Astrocyte of the cerebellum (primary cell): ENCODE data around the gene RHOA.

ENCODE experiments used
- DNase-seq: peaks from one replicate; pipeline ENCODE4 v3.0.0-alpha.2; 2011; ENCODE audit warnings: low read depth
- H3K4me3 ChIP-seq: 2 replicates; pipeline ENCODE4 v1.5.1; 2011; ENCODE audit warnings: mild to moderate bottlenecking, low read depth, low read length, moderate library complexity
- in situ Hi-C: cut with HindIII; loops from 2 replicates; pipeline ENCODE4 v1.10.0; 2017; ENCODE audit warnings: low sequenced_read_pairs
- TF ChIP-seq, protein P1 (sequence below): IDR thresholded peaks from 2 replicates; pipeline ENCODE4 v1.5.1; 2012; ENCODE audit warnings: low read length, low read depth, moderate library complexity, mild to moderate bottlenecking; ENCODE audit errors: missing control alignments

RHOA gene

GRCh38 chr3:49422379-49423248 is 10.8 kb upstream of the RHOA start, which contains the start of gene AMT:
Gene AMT, minus strand, starts transcription at chr3:49422473. Its CDS starts 23 bp downstream, at chr3:49422450.
- peak within 1 kb of the TSS; percentile 25 for H3K4me3 ChIP-seq
- in situ Hi-C loops, result no loop called here
- DNase-seq, result no peak
- TF ChIP-seq, protein P1, sequence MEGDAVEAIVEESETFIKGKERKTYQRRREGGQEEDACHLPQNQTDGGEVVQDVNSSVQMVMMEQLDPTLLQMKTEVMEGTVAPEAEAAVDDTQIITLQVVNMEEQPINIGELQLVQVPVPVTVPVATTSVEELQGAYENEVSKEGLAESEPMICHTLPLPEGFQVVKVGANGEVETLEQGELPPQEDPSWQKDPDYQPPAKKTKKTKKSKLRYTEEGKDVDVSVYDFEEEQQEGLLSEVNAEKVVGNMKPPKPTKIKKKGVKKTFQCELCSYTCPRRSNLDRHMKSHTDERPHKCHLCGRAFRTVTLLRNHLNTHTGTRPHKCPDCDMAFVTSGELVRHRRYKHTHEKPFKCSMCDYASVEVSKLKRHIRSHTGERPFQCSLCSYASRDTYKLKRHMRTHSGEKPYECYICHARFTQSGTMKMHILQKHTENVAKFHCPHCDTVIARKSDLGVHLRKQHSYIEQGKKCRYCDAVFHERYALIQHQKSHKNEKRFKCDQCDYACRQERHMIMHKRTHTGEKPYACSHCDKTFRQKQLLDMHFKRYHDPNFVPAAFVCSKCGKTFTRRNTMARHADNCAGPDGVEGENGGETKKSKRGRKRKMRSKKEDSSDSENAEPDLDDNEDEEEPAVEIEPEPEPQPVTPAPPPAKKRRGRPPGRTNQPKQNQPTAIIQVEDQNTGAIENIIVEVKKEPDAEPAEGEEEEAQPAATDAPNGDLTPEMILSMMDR, result no peak

DNA sequence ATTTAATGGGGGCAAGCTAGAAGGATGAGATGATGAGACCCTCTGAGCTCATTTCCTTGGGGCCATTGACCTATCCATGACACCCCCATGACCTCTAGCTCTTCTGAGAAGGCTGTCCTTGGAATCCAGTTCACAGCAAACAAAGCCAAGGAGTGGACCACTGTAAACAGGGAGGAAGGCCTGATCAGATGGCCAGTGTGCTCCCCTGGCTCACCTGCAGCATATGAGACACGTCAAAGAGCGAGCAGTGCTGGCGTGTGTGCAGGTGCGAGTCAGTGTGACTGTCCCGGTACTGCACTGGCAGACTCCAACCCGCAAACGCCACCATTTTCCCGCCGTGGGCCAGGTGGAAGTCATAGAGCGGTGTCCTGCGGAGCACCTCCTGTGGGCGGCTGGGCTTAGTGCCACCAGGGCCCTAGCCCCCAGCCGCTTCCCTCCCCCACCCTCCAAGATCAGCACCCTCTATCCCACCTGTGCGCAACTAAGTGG is 10.2 kb upstream of the RHOA start:
- H3K4me3 ChIP-seq, result peak overlapping the region; percentile 25
- TF ChIP-seq, protein P1, result no peak
- DNase-seq, result no peak
- in situ Hi-C loops, result no loop called here

- DNase-seq, result no peak
- H3K4me3 ChIP-seq, result no peak overlapping the region
- in situ Hi-C loops, result no loop called here
- TF ChIP-seq, protein P1, result no peak
Observed at GRCh38 chr3:49417516-49418120, 5.8 kb upstream of the RHOA start.

DNA sequence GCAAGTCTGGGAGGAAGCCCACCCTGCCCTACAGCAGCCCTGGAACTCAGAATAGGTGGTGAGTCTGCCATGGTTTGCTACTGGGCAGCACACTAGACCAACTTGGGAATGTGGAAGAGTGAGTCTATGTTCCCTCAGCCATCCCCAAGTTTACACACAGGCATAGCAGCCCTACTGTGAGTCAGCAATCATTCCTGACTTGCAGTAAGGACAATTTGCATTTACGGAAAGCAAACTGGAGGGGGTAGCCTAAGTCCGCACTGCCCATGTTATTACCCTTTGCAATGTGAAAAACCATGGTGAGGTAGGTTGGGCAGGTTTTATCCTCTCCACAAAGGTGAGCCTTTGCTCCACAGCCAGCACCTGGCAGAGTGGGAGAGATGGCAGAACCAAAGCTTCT is 5.1 kb upstream of the RHOA start:
- H3K4me3 ChIP-seq, result no peak overlapping the region
- in situ Hi-C loops, result no loop called here
- TF ChIP-seq, protein P1, result no peak
- no peak for DNase-seq

GRCh38 chr3:49415931-49416601 is 4.3 kb upstream of the RHOA start:
- in situ Hi-C loops, result no loop called here
- no peak for DNase-seq
- H3K4me3 ChIP-seq, result no peak overlapping the region
- TF ChIP-seq, protein P1, result no peak

- TF ChIP-seq, protein P1, result no peak
- in situ Hi-C loops, result no loop called here
- no peak overlapping the region for H3K4me3 ChIP-seq
- DNase-seq, result no peak
Observed at GRCh38 chr3:49414753-49415152, 3.0 kb upstream of the RHOA start.
